Measurements from ENCODE around the gene WWC2. TPM values are rescaled to one million over a fixed set of nuclear protein-coding genes. Genes with fewer than 3 reads are reported as not detected.
A peak's percentile ranks its signal among the peaks of the same experiment; 100 is the strongest.

WWC2 gene
- total and polyA plus RNA-seq, 2 experiments from 2014 or later, result 50.5 to 74.2 TPM

DNA sequence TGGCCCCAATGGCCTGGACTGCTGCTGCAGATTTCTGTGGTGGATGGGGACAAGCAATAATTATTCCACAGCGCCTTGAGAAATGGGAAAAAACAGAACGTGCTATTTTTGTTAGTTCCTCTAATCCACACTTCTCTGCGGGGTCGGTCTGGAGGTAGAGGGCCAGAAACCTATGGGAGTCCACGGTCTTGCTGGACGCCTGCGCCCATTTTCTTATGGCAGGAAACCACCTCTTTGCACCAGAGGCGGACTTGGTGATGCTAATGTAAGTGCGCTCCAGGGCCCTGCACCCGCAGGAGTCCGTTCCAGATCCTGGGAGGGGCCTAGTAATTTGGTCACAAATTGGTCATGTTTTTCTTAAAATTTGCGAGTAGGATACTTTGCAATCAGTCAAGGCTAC is 249.1 kb downstream of the WWC2 start:
- Mint-ChIP-seq H3K27me3 (ENCODE audit: insufficient read depth, low read depth, poor library complexity) (peaks cover 6% of the 10 kb centered on the region), H3K36me3 (ENCODE audit: low read depth) (no peaks in the 10 kb centered on the region), H3K4me1 (no peaks in the 10 kb centered on the region), H3K4me3 (no peak overlapping the region), H3K27ac (no peak overlapping the region), H3K9me3 (no peaks in the 10 kb centered on the region)
- H3F3A ChIP-seq (replicated peaks; ENCODE audit: low read depth), result no peaks in the 10 kb centered on the region
- H3K4me2 ChIP-seq, result no peak overlapping the region
- no peak overlapping the region for H3K4me3 ChIP-seq
- no peak for ATAC-seq
- no peak for DNase-seq (ENCODE audit: low spot score)
- no peaks in the 10 kb centered on the region for H4K20me1 ChIP-seq (replicated peaks; ENCODE audit: insufficient read depth)
- TF ChIP-seq NANOG (IDR thresholded peaks at IDR 0.05; ENCODE audit: borderline replicate concordance) (no peak), ZNF114 (CRISPR knock-in tag; IDR thresholded peaks at IDR 0.05) (no peak), POLR2AphosphoS5 (IDR thresholded peaks at IDR 0.05; ENCODE audit: low read depth) (no peak), EZH2 (IDR thresholded peaks at IDR 0.05; ENCODE audit: low read depth, unreplicated experiment) (no peak), JUNB (IDR thresholded peaks at IDR 0.05; ENCODE audit: unreplicated experiment) (no peak), ZNF331 (CRISPR knock-in tag; IDR thresholded peaks at IDR 0.05; ENCODE audit: low read depth) (no peak), CREB1 (CRISPR knock-in tag; IDR thresholded peaks at IDR 0.05; ENCODE audit: low read depth) (no peak), EZH2phosphoT487 (IDR thresholded peaks at IDR 0.05; ENCODE audit: unreplicated experiment) (no peak), STAT1 (IDR thresholded peaks at IDR 0.05; ENCODE audit: unreplicated experiment) (no peak)
- TF ChIP-seq, protein P1, sequence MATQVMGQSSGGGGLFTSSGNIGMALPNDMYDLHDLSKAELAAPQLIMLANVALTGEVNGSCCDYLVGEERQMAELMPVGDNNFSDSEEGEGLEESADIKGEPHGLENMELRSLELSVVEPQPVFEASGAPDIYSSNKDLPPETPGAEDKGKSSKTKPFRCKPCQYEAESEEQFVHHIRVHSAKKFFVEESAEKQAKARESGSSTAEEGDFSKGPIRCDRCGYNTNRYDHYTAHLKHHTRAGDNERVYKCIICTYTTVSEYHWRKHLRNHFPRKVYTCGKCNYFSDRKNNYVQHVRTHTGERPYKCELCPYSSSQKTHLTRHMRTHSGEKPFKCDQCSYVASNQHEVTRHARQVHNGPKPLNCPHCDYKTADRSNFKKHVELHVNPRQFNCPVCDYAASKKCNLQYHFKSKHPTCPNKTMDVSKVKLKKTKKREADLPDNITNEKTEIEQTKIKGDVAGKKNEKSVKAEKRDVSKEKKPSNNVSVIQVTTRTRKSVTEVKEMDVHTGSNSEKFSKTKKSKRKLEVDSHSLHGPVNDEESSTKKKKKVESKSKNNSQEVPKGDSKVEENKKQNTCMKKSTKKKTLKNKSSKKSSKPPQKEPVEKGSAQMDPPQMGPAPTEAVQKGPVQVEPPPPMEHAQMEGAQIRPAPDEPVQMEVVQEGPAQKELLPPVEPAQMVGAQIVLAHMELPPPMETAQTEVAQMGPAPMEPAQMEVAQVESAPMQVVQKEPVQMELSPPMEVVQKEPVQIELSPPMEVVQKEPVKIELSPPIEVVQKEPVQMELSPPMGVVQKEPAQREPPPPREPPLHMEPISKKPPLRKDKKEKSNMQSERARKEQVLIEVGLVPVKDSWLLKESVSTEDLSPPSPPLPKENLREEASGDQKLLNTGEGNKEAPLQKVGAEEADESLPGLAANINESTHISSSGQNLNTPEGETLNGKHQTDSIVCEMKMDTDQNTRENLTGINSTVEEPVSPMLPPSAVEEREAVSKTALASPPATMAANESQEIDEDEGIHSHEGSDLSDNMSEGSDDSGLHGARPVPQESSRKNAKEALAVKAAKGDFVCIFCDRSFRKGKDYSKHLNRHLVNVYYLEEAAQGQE (IDR thresholded peaks at IDR 0.05; ENCODE audit: unreplicated experiment), result no peak
- TF ChIP-seq, protein P2, sequence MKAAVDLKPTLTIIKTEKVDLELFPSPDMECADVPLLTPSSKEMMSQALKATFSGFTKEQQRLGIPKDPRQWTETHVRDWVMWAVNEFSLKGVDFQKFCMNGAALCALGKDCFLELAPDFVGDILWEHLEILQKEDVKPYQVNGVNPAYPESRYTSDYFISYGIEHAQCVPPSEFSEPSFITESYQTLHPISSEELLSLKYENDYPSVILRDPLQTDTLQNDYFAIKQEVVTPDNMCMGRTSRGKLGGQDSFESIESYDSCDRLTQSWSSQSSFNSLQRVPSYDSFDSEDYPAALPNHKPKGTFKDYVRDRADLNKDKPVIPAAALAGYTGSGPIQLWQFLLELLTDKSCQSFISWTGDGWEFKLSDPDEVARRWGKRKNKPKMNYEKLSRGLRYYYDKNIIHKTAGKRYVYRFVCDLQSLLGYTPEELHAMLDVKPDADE (IDR thresholded peaks at IDR 0.05), result no peak
- TF ChIP-seq, protein P3, sequence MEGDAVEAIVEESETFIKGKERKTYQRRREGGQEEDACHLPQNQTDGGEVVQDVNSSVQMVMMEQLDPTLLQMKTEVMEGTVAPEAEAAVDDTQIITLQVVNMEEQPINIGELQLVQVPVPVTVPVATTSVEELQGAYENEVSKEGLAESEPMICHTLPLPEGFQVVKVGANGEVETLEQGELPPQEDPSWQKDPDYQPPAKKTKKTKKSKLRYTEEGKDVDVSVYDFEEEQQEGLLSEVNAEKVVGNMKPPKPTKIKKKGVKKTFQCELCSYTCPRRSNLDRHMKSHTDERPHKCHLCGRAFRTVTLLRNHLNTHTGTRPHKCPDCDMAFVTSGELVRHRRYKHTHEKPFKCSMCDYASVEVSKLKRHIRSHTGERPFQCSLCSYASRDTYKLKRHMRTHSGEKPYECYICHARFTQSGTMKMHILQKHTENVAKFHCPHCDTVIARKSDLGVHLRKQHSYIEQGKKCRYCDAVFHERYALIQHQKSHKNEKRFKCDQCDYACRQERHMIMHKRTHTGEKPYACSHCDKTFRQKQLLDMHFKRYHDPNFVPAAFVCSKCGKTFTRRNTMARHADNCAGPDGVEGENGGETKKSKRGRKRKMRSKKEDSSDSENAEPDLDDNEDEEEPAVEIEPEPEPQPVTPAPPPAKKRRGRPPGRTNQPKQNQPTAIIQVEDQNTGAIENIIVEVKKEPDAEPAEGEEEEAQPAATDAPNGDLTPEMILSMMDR (conservative IDR thresholded peaks at IDR 0.05; ENCODE audit: low read depth in 2 of 2), result no peak
- TF ChIP-seq, protein P4, sequence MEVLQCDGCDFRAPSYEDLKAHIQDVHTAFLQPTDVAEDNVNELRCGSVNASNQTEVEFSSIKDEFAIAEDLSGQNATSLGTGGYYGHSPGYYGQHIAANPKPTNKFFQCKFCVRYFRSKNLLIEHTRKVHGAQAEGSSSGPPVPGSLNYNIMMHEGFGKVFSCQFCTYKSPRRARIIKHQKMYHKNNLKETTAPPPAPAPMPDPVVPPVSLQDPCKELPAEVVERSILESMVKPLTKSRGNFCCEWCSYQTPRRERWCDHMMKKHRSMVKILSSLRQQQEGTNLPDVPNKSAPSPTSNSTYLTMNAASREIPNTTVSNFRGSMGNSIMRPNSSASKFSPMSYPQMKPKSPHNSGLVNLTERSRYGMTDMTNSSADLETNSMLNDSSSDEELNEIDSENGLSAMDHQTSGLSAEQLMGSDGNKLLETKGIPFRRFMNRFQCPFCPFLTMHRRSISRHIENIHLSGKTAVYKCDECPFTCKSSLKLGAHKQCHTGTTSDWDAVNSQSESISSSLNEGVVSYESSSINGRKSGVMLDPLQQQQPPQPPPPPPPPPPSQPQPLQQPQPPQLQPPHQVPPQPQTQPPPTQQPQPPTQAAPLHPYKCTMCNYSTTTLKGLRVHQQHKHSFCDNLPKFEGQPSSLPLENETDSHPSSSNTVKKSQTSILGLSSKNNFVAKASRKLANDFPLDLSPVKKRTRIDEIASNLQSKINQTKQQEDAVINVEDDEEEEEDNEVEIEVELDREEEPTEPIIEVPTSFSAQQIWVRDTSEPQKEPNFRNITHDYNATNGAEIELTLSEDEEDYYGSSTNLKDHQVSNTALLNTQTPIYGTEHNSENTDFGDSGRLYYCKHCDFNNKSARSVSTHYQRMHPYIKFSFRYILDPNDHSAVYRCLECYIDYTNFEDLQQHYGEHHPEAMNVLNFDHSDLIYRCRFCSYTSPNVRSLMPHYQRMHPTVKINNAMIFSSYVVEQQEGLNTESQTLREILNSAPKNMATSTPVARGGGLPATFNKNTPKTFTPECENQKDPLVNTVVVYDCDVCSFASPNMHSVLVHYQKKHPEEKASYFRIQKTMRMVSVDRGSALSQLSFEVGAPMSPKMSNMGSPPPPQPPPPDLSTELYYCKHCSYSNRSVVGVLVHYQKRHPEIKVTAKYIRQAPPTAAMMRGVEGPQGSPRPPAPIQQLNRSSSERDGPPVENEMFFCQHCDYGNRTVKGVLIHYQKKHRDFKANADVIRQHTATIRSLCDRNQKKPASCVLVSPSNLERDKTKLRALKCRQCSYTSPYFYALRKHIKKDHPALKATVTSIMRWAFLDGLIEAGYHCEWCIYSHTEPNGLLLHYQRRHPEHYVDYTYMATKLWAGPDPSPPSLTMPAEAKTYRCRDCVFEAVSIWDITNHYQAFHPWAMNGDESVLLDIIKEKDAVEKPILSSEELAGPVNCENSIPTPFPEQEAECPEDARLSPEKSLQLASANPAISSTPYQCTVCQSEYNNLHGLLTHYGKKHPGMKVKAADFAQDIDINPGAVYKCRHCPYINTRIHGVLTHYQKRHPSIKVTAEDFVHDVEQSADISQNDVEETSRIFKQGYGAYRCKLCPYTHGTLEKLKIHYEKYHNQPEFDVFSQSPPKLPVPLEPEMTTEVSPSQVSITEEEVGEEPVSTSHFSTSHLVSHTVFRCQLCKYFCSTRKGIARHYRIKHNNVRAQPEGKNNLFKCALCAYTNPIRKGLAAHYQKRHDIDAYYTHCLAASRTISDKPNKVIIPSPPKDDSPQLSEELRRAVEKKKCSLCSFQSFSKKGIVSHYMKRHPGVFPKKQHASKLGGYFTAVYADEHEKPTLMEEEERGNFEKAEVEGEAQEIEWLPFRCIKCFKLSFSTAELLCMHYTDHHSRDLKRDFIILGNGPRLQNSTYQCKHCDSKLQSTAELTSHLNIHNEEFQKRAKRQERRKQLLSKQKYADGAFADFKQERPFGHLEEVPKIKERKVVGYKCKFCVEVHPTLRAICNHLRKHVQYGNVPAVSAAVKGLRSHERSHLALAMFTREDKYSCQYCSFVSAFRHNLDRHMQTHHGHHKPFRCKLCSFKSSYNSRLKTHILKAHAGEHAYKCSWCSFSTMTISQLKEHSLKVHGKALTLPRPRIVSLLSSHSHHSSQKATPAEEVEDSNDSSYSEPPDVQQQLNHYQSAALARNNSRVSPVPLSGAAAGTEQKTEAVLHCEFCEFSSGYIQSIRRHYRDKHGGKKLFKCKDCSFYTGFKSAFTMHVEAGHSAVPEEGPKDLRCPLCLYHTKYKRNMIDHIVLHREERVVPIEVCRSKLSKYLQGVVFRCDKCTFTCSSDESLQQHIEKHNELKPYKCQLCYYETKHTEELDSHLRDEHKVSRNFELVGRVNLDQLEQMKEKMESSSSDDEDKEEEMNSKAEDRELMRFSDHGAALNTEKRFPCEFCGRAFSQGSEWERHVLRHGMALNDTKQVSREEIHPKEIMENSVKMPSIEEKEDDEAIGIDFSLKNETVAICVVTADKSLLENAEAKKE (CRISPR knock-in tag; IDR thresholded peaks at IDR 0.05), result no peak
- H3K27ac ChIP-seq (ENCODE audit: low read depth), result no peak overlapping the region
- no peaks in the 10 kb centered on the region for H3K9me2 ChIP-seq (ENCODE audit: insufficient read depth)
- no peaks in the 10 kb centered on the region for H3K27me3 ChIP-seq (ENCODE audit: insufficient read depth)
- peak overlapping the region; percentile 69; the same call in 1 of the 2 replicates for H2AFZ ChIP-seq
- no peaks in the 10 kb centered on the region for H3K36me3 ChIP-seq (ENCODE audit: insufficient read depth)
- no peaks in the 10 kb centered on the region for H3K79me2 ChIP-seq (replicated peaks; ENCODE audit: insufficient read depth)
- no peaks in the 10 kb centered on the region for H3K4me1 ChIP-seq (ENCODE audit: insufficient read depth)
